ENCODE results near the gene TCHP.

Gene TCHP

GRCh38 chr12:109932878-109933503 lies 32.9 kb downstream of the TCHP start:
- DNase-seq (ENCODE audit: low spot score) = no peak

GRCh38 chr12:109934026-109934425 lies 34.0 kb downstream of the TCHP start:
- peak; percentile 3 for DNase-seq (ENCODE audit: low spot score)

GRCh38 chr12:109937371-109937770 lies 37.3 kb downstream of the TCHP start:
- no peak for DNase-seq (ENCODE audit: low spot score)

DNA sequence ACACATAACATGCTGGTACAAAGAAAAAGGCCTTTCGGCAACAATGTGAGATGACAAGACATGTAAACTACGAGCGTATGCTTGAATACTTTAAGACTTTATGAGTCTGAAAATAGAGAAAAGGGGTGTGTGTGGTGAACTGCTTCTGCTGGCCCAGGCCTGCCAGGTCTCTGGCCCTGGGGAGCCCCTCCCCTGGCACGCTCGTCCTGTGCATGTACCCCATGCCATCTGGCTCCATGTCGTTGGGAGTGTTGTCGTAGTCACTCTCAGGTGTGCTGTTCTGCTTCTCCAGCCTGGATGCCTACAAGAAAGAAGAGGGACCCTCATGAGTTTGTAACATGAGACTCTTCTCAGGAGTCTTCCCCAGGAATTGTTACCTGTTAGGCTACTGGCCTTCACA lies 38.9 kb downstream of the TCHP start:
- DNase-seq (ENCODE audit: low spot score) = no peak

DNA sequence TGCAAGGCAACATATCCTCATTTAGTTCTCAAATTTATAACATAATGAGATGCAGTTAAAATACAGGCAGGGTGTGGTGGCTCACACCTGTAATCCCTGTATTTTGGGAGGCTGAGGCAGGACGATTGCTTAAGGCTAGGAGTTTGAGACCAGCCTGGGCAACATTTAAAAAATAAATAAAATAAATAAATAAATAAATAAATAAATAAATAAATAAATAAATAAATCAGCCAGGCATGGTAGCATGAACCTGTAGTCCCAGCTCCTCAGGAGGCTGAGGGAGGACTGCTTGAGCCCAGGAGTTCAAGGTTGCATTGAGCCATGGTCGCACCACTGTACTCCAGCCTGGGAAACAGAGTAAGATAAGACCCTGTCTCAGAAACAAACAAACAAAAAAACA lies 39.4 kb downstream of the TCHP start:
- no peak for DNase-seq (ENCODE audit: low spot score)

GRCh38 chr12:109940339-109940923 lies 40.4 kb downstream of the TCHP start:
- DNase-seq (ENCODE audit: low spot score) = no peak

DNA sequence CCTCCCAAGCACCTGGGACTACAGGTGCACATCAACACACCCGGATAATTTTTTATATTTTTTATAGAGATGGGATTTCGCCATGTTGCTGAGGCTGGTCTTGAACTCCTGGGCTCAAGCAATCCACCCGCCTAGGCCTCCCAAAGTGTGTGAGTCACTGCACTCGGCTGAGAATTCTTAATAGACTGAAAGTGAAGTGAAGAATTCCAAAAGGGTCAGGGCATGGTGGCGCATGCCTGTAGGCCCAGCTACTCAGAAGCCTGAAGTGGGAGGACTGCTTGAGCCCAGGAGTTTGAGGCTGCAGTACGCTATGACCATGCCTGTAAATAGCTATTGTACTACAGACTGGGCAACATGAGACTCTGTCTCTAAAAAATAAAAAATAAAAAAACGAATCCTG lies 43.7 kb downstream of the TCHP start:
- no peak for DNase-seq (ENCODE audit: low spot score)

- no peak for DNase-seq (ENCODE audit: low spot score)
Measured at GRCh38 chr12:109944561-109945359, 44.7 kb downstream of the TCHP start.

GRCh38 chr12:109946505-109946904 lies 46.4 kb downstream of the TCHP start:
- no peak for DNase-seq (ENCODE audit: low spot score)

- no peak for DNase-seq (ENCODE audit: low spot score)
Measured at GRCh38 chr12:109946913-109947312, 46.8 kb downstream of the TCHP start.

DNA sequence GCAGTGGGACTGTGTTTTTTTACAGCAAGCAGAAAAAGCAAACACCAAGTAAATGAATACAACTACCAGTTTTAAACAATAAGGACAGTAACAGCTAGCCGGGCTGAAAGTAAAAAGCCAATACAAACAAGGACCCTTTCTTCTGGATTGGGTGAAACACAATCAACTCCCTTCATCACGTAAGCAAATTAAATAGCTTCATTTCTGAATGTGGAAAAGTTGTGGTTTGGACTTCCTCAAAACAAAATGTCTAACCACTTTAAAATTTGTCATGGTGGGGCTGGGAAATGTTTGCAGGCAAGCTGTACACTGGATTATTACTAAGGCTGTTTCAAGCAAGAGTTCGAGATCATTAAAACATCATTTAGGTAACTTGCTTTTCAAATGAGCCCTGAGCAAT lies 47.4 kb downstream of the TCHP start:
- no peak for DNase-seq (ENCODE audit: low spot score)

DNA sequence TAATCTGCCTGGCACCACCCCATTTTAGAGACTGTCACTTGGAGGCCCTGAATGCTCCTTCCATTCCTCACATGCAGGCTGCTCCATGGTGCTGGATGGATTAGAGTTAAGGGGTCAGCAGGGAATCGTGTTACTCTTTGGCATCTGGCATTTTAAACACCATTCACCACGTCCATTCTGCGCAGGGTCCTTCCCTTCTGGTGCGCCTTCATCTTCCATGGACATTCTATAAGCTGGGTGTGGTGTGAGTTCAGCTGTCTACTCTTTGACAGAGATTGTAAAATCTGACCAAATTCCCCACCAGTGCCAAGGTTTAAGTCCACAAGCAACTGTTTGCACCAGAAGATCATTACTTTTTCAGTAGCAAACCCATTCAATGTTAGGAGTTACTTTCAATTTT lies 48.3 kb downstream of the TCHP start:
- DNase-seq (ENCODE audit: low spot score) = no peak

GRCh38 chr12:109949089-109949488 lies 49.0 kb downstream of the TCHP start:
- DNase-seq (ENCODE audit: low spot score) = no peak

DNA sequence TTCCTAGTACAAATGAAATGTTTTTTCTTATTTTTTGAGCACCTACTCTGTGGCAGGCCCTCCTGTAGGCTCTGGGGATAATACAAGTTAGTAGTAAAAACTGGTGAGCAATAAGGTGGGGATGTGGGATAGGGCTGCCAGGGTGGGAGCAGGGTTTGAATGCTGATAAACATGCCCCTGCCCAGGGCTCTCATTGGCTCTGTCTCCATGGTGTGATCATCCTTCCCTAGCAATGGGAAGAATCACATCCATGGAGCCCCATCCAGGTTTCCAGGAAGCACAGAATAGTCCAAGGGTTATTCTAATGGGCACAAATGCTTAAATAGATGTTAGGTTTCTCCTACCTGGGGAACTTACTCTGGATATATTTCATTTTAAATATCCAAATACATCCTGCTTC lies 50.6 kb downstream of the TCHP start:
- DNase-seq (ENCODE audit: low spot score) = no peak

DNA sequence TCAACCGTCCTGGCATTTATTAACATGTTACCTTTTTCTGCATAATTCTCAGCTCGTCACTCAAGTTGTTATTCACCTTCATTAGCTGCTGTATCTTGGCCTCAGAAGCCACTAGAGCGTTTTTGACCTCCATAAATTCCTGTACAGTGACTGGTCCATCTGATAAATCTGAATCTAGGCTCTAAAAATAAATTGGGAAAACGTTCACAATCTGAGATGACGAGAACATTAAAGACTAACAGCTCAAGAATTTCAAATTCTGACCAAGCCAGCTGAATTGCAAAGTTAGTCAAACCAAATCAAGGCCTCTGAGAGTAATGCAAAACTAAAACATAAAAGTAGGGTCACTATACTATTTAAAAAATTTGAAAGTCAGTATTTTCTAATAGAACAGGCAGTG lies 51.1 kb downstream of the TCHP start:
- no peak for DNase-seq (ENCODE audit: low spot score)

DNA sequence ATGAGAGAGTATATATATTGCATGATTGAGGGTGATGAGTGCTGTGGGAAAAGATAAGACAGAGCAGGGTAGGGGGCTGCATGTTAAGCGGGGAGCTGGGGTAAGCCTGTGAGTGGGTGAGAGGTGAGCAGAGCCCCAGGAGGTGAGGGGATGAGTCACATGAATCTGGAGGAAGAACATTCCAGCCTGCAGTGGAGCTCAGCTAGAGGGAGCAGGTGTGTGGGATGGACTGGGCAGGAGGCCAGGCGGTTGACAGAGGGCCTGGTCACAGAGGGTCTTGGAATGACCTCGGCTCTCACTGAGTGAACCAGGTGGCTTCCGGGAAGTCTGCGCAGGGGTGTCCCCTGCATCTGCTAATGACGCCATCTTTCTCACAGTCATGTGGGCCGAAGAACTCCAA lies 51.7 kb downstream of the TCHP start:
- no peak for DNase-seq (ENCODE audit: low spot score)

DNA sequence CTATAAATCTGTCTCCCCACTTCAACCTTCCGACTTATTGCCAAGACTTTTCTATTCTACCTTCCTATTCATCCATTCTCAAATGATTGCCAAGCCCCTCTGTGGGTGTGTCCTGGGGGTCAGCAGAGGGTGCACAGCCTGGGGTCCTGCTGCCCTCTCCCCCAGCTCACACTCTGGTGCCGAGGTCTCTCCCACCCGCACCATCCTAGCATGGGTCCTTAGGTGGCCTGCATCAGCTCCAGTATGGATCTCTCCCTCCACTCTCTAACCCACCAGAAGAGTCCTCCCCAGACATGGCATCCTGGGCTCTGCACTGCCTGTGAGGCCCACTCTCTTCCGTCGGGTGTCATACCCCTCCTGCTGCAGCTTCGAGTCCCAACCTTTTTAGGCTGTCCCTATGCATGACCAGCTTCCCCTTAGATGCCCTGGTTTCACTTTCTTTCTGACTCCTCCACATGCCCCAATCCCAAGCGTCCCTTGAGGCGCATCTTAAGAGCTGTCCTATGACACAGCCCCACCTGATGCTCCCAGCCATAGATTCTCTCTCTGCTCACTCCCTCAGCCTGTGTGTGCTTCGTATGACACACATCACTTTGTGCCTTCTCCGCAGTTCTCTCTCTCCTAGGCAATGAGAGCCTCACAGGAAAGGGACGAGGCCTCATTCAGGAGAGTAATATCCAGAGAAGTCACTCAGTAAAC lies 52.2 kb downstream of the TCHP start:
- DNase-seq (ENCODE audit: low spot score) = no peak

GRCh38 chr12:109952873-109953272 lies 52.8 kb downstream of the TCHP start:
- DNase-seq (ENCODE audit: low spot score) = no peak

DNA sequence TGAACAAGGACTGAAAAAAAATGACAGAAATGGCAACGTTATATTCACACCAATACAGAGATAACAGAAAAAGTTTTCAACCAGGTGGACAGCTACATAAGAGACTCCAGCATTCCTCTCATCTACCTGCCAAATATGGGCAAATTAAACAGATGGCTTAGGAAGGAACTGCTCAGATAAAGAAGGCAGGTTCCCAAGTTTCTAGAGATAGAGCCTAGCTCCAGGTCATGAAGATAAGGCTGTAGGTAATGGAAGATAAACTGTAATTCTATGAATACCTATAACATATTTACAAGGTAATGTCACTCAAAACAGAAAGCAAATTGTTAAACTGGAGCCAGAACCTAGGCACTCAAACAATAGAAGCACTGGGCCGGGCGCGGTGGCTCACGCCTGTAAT lies 53.6 kb downstream of the TCHP start:
- DNase-seq (ENCODE audit: low spot score) = no peak

- no peak for DNase-seq (ENCODE audit: low spot score)
Measured at GRCh38 chr12:109958374-109958773, 58.3 kb downstream of the TCHP start.

GRCh38 chr12:109959411-109960093 lies 59.5 kb downstream of the TCHP start:
- DNase-seq (ENCODE audit: low spot score) = no peak

GRCh38 chr12:109961201-109961600 lies 61.1 kb downstream of the TCHP start:
- DNase-seq (ENCODE audit: low spot score) = no peak

All from SW480 (cell line).